Mucosa of descending colon (tissue), 3 donors: ENCODE data around the gene OR10A4. TPM values are rescaled to one million over a fixed set of nuclear protein-coding genes. Genes with fewer than 3 reads are reported as not detected.

Experiments used
- ATAC-seq: fragments of 200-7000 bp; cut with Tn5 transposase; one replicate; pipeline ENCODE4 v1.9.1; 2020; ENCODE audit warnings: mild to moderate bottlenecking, moderate library complexity
- DNase-seq, 3 donors: peaks; one replicate each; pipeline ENCODE4 v3.0.0-alpha.2; 2020
- H3K36me3 ChIP-seq: fragments of 200-600 bp; one replicate; pipeline ENCODE4 v1.8.0; 2021; ENCODE audit warnings: low read depth, mild to moderate bottlenecking
- H3K4me1 ChIP-seq: fragments of 200-600 bp; one replicate; pipeline ENCODE4 v1.8.0; 2021; ENCODE audit warnings: low read depth, mild to moderate bottlenecking
- H3K4me3 ChIP-seq: fragments of 200-600 bp; one replicate; pipeline ENCODE4 v1.8.0; 2021; ENCODE audit warnings: mild to moderate bottlenecking
- H3K9me3 ChIP-seq: fragments of 200-600 bp; one replicate; pipeline ENCODE4 v1.8.0; 2021; ENCODE audit warnings: mild to moderate bottlenecking
- CTCF ChIP-seq: fragments of 200-600 bp; IDR thresholded peaks from one replicate; pipeline ENCODE4 v1.8.0; 2022; ENCODE audit warnings: antibody characterized with exemption, mild to moderate bottlenecking
- intact Hi-C, 2 donors: fragments of 100-400 bp; cut with DNase I in 1 of 2; cut with micrococcal nuclease in 1 of 2; formaldehyde crosslinking; loops; one replicate each; pipeline versions ENCODE4 v1.11.0 to v1.11.1; 2022; cut with DNase I, micrococcal nuclease
- long read RNA-seq, 2 donors: library from polyadenylated mRNA; unstranded; transcript quantifications; one replicate each; pipeline ENCODE4 v2.0.0, GENCODE V29; 2019 to 2021
- total RNA-seq, 3 donors: library from RNA; stranded (reverse); fragmentation: NEBNext Ultra II Directional in 2 of 3; extraction: Animal tissue kit (Norgen Biotek cat#: 25700) in 2 of 3; gene quantifications; one replicate each; pipeline versions ENCODE4 v1.2.1 to v1.2.4, GENCODE V29; 2021 to 2023
- donor health status: DM: no; HTN: no; CAD: no; lungs with moderate emphysema.
- donor health status: DM: no; HTN: no; CAD: no.
- donor health status: DM: no; HTN: yes; CAD: no.

Gene OR10A4
- not detected for total RNA-seq
- long read RNA-seq, donor 1 = 0 reads
- long read RNA-seq, donor 2 = 0 reads

- Histone ChIP-seq H3K4me3 (no peak within 1 kb of the TSS), H3K4me1 (no peaks in the 10 kb centered on the region), H3K9me3 (no peaks in the 10 kb centered on the region), H3K36me3 (no peaks in the 10 kb centered on the region)
- no peak for TF ChIP-seq CTCF
- intact Hi-C loops = no loop called here
- DNase-seq (no peak), ATAC-seq (no peak)
Observed at GRCh38 chr11:6876325-6876724, at the start of gene OR10A4. Gene OR10A4, plus strand, starts transcription at chr11:6876625. Its CDS starts 23 bp downstream, at chr11:6876648.

GRCh38 chr11:6828103-6828502 lies 48.3 kb upstream of the OR10A4 start:
- Histone ChIP-seq H3K9me3 (no peaks in the 10 kb centered on the region), H3K36me3 (no peaks in the 10 kb centered on the region), H3K4me1 (no peaks in the 10 kb centered on the region), H3K4me3 (no peak overlapping the region)
- no peak for TF ChIP-seq CTCF
- DNase-seq (no peak), ATAC-seq (no peak)
- intact Hi-C loops = no loop called here

- ATAC-seq (no peak), DNase-seq (no peak)
- no peak for TF ChIP-seq CTCF
- no peaks in the 10 kb centered on the region for H3K4me1 ChIP-seq
- no peak overlapping the region for H3K4me3 ChIP-seq
- H3K9me3 ChIP-seq = no peaks in the 10 kb centered on the region
- no peaks in the 10 kb centered on the region for H3K36me3 ChIP-seq
- intact Hi-C loops = no loop called here
Observed at GRCh38 chr11:6833356-6833755, 43.1 kb upstream of the OR10A4 start.

- intact Hi-C loops = no loop called here
- Histone ChIP-seq H3K9me3 (no peaks in the 10 kb centered on the region), H3K36me3 (no peaks in the 10 kb centered on the region), H3K4me3 (no peak overlapping the region), H3K4me1 (no peaks in the 10 kb centered on the region)
- no peak for ATAC-seq
- no peak for DNase-seq
- TF ChIP-seq CTCF = no peak
Observed at GRCh38 chr11:6834021-6834420, 42.4 kb upstream of the OR10A4 start.

- Histone ChIP-seq H3K4me1 (no peaks in the 10 kb centered on the region), H3K4me3 (no peak overlapping the region), H3K9me3 (no peaks in the 10 kb centered on the region), H3K36me3 (no peaks in the 10 kb centered on the region)
- intact Hi-C loops = no loop called here
- no peak for TF ChIP-seq CTCF
- ATAC-seq (no peak), DNase-seq (no peak)
Observed at GRCh38 chr11:6841694-6842093, 34.7 kb upstream of the OR10A4 start.

- intact Hi-C loops = no loop called here
- no peak for ATAC-seq
- no peaks in the 10 kb centered on the region for H3K4me1 ChIP-seq
Observed at GRCh38 chr11:6843670-6844069, 32.8 kb upstream of the OR10A4 start.

More at GRCh38 chr11:6843670-6844069, 32.8 kb upstream of the OR10A4 start:
- no peaks in the 10 kb centered on the region for H3K36me3 ChIP-seq
- H3K4me3 ChIP-seq = no peak overlapping the region
- no peak for TF ChIP-seq CTCF
- DNase-seq = no peak
- no peaks in the 10 kb centered on the region for H3K9me3 ChIP-seq
